Pancreas (tissue), 10 donors: ENCODE data around the gene IPO4. TPM values are rescaled to one million over a fixed set of nuclear protein-coding genes. Genes with fewer than 3 reads are reported as not detected.

Source experiments
- ATAC-seq, 4 donors: fragments of 200-7000 bp; cut with Tn5 transposase; one replicate each; pipeline versions ENCODE4 v1.8.0 to v1.9.1; 2020; ENCODE audit warnings: mild to moderate bottlenecking in 4 of 4, moderate library complexity in 4 of 4
- DNase-seq, 6 donors: peaks; one replicate each; pipeline ENCODE4 v3.0.0-alpha.2; 2020
- FAIRE-seq: peaks from 2 replicates; lab custom pipeline; 2012; peaks lifted over from hg19 to GRCh38; lab: Jason Lieb, UNC
- H3K27ac ChIP-seq, 4 donors: fragments of 200-600 bp; sonication (generic); 1 replicate in 3 of 4; 2 replicates in 1 of 4; pipeline versions ENCODE4 v1.5.0 to v1.8.0; 2020
- H3K27me3 ChIP-seq, 4 donors: fragments of 200-600 bp; one replicate each; pipeline ENCODE4 v1.8.0; 2021
- H3K36me3 ChIP-seq, 3 donors: fragments of 200-600 bp; sonication (generic) in 1 of 3; one replicate each; pipeline versions ENCODE4 v1.5.0 to v1.8.0; 2020 to 2021
- H3K4me1 ChIP-seq, 3 donors: fragments of 200-600 bp; one replicate each; pipeline ENCODE4 v1.8.0; 2021
- H3K4me3 ChIP-seq, 4 donors: fragments of 200-600 bp; sonication (generic) in 2 of 4; one replicate each; pipeline versions ENCODE4 v1.5.0 to v1.8.0; 2020 to 2021
- H3K9me3 ChIP-seq, 4 donors: fragments of 200-600 bp; one replicate each; pipeline ENCODE4 v1.8.0; 2021
- WGBS, 2 donors: extraction: QIAGEN DNeasy Blood & Tissue Kit; methylation state at CpG; one replicate each; pipeline ENCODE4 v1.1.7; 2013; 5-methylcytosine and 5-hydroxymethylcytosine counted together
- intact Hi-C, 3 donors: fragments of 100-400 bp; cut with DNase I; formaldehyde crosslinking; loops; one replicate each; pipeline versions ENCODE4 v1.11.1 to v1.14.2; 2022
- polyA plus RNA-seq, 2 donors: library from polyadenylated mRNA; stranded (reverse); fragments of 200-250 nt; gene quantifications; one replicate each; pipeline ENCODE4 v1.2.3, GENCODE V29; 2013
- total RNA-seq, 6 donors: library from RNA; stranded (reverse); fragmentation: NEBNext Ultra II Directional in 4 of 6; extraction: Animal tissue kit (Norgen Biotek cat#: 25700) in 4 of 6; gene quantifications; one replicate each; pipeline versions ENCODE4 v1.2.1 to v1.2.4, GENCODE V29; 2021 to 2023
- TF ChIP-seq, protein P1 (sequence below), 4 donors: fragments of 200-600 bp; sonication (generic) in 3 of 4; IDR thresholded peaks; one replicate each; pipeline versions ENCODE4 v1.5.0 to v1.8.0; 2021; ENCODE audit warnings: antibody characterized with exemption in 4 of 4
- donor health status: healthy with polysubstance abuse.
- donor health status: DM: no; HTN: no; CAD: no; lungs with moderate emphysema.
- donor health status: DM: no; HTN: no; CAD: no.
- donor health status: control.
- donor health status: control.
- donor health status: Bipolar disorder and iron deficiency.
- donor health status: DM: yes; HTN: yes; CAD: no.
- donor health status: DM: no; HTN: no; CAD: no.
- donor health status: DM: no; HTN: no; CAD: no.
- donor health status: DM: yes; HTN: yes; CAD: no.

The IPO4 gene
- total and polyA plus RNA-seq, 8 donors = 21.3 to 62.0 (median 29.5) TPM

DNA sequence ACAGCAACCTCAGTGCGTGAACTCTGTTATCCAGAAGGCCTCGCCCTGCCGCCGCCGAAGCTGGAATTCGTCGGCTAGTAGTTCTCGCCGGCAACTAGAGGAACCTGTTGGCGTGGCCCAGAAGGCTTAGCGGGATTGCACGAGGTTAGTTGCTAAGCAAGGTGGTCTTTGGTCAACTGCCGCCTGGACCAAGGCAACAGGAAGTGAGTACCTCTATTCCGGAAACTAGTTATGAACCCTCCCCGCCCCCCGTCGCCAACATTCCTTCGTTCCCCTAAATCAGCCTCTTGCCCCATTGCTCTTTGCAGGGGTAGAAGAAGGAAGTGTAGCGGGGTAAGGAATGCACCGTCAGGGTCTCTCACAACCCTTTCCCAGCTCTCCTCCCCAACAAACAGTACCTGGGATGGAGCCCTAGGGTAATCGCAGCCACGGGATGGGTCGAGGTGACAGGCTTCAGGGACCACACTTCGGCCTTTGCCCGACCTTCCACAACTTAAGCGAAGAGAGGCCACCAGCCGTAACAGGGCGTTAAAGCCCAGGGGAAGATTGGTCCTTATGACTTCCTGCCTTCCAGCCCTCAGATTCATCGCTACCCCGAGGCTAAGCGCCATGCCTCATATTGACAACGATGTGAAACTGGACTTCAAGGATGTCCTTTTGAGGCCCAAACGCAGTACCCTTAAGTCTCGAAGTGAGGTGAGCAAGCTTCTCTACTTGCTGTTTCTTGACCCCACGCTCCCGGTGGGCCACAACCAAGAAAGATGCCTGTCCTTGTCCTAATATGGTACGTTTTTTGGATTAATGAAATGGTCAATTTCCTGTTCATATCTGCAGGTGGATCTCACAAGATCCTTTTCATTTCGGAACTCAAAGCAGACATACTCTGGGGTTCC is 44.3 kb upstream of the IPO4 start, which contains the start of gene GMPR2:
Gene GMPR2 (plus strand): TSS at position 285 of the 893 bp plus-strand sequence. CDS start 325 bp downstream, at position 610.
- TF ChIP-seq, protein P1, sequence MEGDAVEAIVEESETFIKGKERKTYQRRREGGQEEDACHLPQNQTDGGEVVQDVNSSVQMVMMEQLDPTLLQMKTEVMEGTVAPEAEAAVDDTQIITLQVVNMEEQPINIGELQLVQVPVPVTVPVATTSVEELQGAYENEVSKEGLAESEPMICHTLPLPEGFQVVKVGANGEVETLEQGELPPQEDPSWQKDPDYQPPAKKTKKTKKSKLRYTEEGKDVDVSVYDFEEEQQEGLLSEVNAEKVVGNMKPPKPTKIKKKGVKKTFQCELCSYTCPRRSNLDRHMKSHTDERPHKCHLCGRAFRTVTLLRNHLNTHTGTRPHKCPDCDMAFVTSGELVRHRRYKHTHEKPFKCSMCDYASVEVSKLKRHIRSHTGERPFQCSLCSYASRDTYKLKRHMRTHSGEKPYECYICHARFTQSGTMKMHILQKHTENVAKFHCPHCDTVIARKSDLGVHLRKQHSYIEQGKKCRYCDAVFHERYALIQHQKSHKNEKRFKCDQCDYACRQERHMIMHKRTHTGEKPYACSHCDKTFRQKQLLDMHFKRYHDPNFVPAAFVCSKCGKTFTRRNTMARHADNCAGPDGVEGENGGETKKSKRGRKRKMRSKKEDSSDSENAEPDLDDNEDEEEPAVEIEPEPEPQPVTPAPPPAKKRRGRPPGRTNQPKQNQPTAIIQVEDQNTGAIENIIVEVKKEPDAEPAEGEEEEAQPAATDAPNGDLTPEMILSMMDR (IDR thresholded peaks at IDR 0.05) = no peak
- Histone ChIP-seq H3K4me3 (peak within 1 kb of the TSS; percentile 33 to 95 (median 76)), H3K4me1 (peaks cover 7 to 17% (median 13%) of the 10 kb centered on the region in 3 donors), H3K9me3 (no peaks in the 10 kb centered on the region), H3K27me3 (no peaks in the 10 kb centered on the region), H3K27ac (peak within 1 kb of the TSS; percentile 67 to 89 (median 76)), H3K36me3 (peaks cover 5 to 19% (median 11%) of the 10 kb centered on the region in 3 donors)
- DNase-seq (no peak), FAIRE-seq (no peak), ATAC-seq (peak; percentile 52 to 70 (median 64))
- intact Hi-C loops = no loop called here
- 2 to 3% methylated on average over 37 to 38 of the region's 38 CpGs for WGBS, 2 donors

DNA sequence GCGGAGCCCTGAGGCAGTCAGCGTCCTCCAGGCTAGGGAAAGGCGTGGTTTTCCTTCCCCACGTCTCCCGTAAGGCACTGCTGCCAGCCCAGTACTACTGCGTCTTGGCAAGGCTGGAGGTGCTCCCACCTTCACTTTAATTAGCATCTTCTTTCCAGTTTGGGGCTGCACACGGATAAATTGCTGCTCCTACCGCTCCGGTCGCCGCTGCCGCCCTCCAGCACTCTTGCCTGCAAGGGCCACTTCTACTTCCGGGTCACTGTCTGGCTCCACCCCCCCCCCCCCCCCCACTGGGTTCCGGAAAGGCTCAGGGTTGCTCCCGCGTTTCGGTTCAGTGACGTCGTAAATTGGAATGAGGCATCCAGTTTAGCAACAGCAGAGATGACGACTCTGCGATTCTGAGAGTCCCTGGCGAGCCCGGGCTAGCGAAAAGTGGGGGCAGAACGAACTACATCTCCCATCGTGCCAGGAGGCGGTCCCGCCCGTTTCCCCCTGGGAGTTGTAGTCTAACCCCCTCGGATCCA is 43.6 kb upstream of the IPO4 start, which contains the start of gene NEDD8:
Gene NEDD8 (minus strand): TSS at position 247 of the 524 bp plus-strand sequence. CDS start 100 bp downstream, at position 147.
- intact Hi-C loops = no loop called here
- WGBS, 2 donors = 0% methylated on average over 30 of the region's 30 CpGs
- no peaks in the 10 kb centered on the region for H3K27me3 ChIP-seq

DNA sequence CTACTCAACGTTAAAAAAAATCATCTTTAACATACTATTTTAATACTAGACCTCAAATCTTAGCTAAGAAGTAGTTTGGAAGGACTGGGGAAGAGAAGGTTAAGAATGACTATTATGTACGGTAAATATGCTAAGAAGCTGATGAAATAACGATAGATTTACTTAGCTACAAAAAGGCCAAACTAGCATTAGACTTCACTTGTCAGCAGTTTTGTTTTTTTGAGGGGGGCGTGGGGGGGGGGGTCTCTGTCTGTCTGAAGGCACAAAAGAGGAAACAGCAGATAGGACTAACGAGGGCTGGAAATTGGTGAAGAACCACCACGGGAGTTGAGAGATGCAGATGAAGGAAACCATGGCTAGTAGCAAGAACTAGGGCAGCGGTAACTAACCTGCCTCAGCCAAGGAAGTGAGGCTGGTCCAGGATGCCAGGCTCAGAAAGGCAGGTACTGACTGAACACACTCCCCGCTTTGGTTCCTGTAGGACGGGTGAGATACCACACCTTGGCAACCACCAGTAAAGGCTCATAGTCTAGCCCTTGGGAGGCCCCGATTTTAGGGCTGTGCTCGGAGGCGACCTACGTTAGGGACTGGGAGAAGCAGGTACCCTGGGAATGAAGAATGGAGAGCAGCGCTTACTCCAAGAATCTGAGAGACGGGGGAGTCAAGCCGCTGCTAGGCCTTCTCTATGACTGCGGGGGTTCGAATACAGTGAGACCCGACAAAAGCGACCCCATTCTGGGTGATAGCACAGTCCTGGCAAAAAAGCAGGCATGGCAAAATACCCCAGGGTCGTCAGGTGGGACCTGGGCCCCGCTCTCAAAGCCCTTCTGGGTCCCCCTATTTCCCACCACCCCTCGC is 42.9 kb upstream of the IPO4 start:
- Histone ChIP-seq H3K36me3 (peaks cover 0 to 13% (median 8%) of the 10 kb centered on the region in 3 donors), H3K4me1 (peaks cover 7 to 17% (median 13%) of the 10 kb centered on the region in 3 donors), H3K27ac (peak overlapping the region; percentile 16 to 89 (median 75)), H3K4me3 (peak overlapping the region; percentile 33 to 95 (median 76)), H3K9me3 (no peaks in the 10 kb centered on the region), H3K27me3 (no peaks in the 10 kb centered on the region)
- ATAC-seq = peak; percentile 2 to 9 (median 3)
- TF ChIP-seq, protein P1 (IDR thresholded peaks at IDR 0.05) = no peak
- intact Hi-C loops = no loop called here
- WGBS, 2 donors = 4 to 6% methylated on average over 23 of the region's 23 CpGs
- no peak for DNase-seq
- no peak for FAIRE-seq

More for the DNA sequence above, 43.6 kb upstream of the IPO4 start, which contains the start of gene NEDD8:
- Histone ChIP-seq H3K36me3 (peaks cover 5 to 15% (median 11%) of the 10 kb centered on the region in 3 donors), H3K9me3 (no peaks in the 10 kb centered on the region), H3K27ac (peak within 1 kb of the TSS; percentile 67 to 89 (median 76)), H3K4me1 (peaks cover 7 to 17% (median 13%) of the 10 kb centered on the region in 3 donors), H3K4me3 (peak within 1 kb of the TSS; percentile 33 to 95 (median 76))
- TF ChIP-seq, protein P1 (IDR thresholded peaks at IDR 0.05) = no peak
- DNase-seq (peak; percentile 81 to 91 (median 86)), FAIRE-seq (no peak), ATAC-seq (peak; percentile 86 to 93 (median 92))

DNA sequence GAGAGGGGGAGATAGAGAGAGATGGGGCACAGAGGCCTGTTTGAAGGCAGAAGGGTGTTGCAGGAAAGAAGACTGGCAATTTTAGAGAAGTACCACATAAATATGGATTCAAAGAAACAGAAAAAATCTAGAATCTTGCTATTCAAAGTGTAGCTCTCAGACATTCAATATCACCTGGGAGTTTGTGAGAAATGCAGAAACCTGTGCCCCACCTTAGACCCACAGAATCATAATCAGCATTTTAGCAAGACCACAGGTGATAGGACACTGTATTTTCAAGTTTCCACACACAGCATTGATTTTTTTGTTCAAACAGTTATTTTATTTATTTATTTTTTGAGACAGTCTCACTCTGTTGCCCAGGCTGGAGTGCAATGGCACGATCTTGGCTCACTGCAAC is 40.3 kb upstream of the IPO4 start:
- no peaks in the 10 kb centered on the region for H3K9me3 ChIP-seq
- FAIRE-seq (no peak), DNase-seq (no peak), ATAC-seq (no peak)
- 0% methylated on average over 1 of the region's 1 CpG for WGBS, 2 donors
- peaks cover 4 to 17% (median 9%) of the 10 kb centered on the region in 3 donors for H3K4me1 ChIP-seq
- no peaks in the 10 kb centered on the region for H3K27me3 ChIP-seq
- intact Hi-C loops = no loop called here
- no peak overlapping the region for H3K27ac ChIP-seq
- TF ChIP-seq, protein P1 (IDR thresholded peaks at IDR 0.05) = no peak
- H3K4me3 ChIP-seq = no peak overlapping the region
- peaks cover 0 to 5% (median 0%) of the 10 kb centered on the region in 3 donors for H3K36me3 ChIP-seq
